ENCODE data around the gene BDKRB2.

The BDKRB2 gene

GRCh38 chr14:96270565-96271420 lies 66.2 kb downstream of the BDKRB2 start:
- TF ChIP-seq SIN3A (IDR thresholded peaks at IDR 0.05; ENCODE audit: borderline replicate concordance, insufficient read depth, low read length) (no peak), POLR2AphosphoS5 (IDR thresholded peaks at IDR 0.05; ENCODE audit: low read depth, low read length) (no peak), FOXP2 (optimal IDR thresholded peaks at IDR 0.05; ENCODE audit: borderline replicate concordance, extremely low read depth, extremely low read length, insufficient read depth) (no peak), REST (IDR thresholded peaks at IDR 0.05; ENCODE audit: insufficient read depth in 1 of 2, low read depth in 2 of 2, low read length in 2 of 2) (no peak)

GRCh38 chr14:96271421-96271762 lies 66.8 kb downstream of the BDKRB2 start:
- TF ChIP-seq TAF1 (IDR thresholded peaks at IDR 0.05; ENCODE audit: borderline replicate concordance, insufficient read depth, low read length) (no peak), POLR2AphosphoS5 (IDR thresholded peaks at IDR 0.05; ENCODE audit: low read depth, low read length) (no peak), SIN3A (IDR thresholded peaks at IDR 0.05; ENCODE audit: borderline replicate concordance, insufficient read depth, low read length) (no peak), REST (IDR thresholded peaks at IDR 0.05; ENCODE audit: insufficient read depth in 1 of 2, low read depth in 2 of 2, low read length in 2 of 2) (no peak), FOXP2 (optimal IDR thresholded peaks at IDR 0.05; ENCODE audit: borderline replicate concordance, extremely low read depth, extremely low read length, insufficient read depth) (no peak)

- TF ChIP-seq POLR2AphosphoS5 (IDR thresholded peaks at IDR 0.05; ENCODE audit: low read depth, low read length), result no peak
- TF ChIP-seq FOXP2 (optimal IDR thresholded peaks at IDR 0.05; ENCODE audit: borderline replicate concordance, extremely low read depth, extremely low read length, insufficient read depth), result no peak
- TF ChIP-seq REST (IDR thresholded peaks at IDR 0.05; ENCODE audit: insufficient read depth in 1 of 2, low read depth in 2 of 2, low read length in 2 of 2), result no peak
- no peak for TF ChIP-seq SIN3A (IDR thresholded peaks at IDR 0.05; ENCODE audit: borderline replicate concordance, insufficient read depth, low read length)
These were observed 68.3 kb downstream of the BDKRB2 start for GRCh38 chr14:96272777-96273473.

GRCh38 chr14:96273629-96274028 lies 69.0 kb downstream of the BDKRB2 start:
- TF ChIP-seq SIN3A (IDR thresholded peaks at IDR 0.05; ENCODE audit: borderline replicate concordance, insufficient read depth, low read length) (no peak), FOXP2 (optimal IDR thresholded peaks at IDR 0.05; ENCODE audit: borderline replicate concordance, extremely low read depth, extremely low read length, insufficient read depth) (no peak), REST (IDR thresholded peaks at IDR 0.05; ENCODE audit: insufficient read depth in 1 of 2, low read depth in 2 of 2, low read length in 2 of 2) (no peak), POLR2AphosphoS5 (IDR thresholded peaks at IDR 0.05; ENCODE audit: low read depth, low read length) (no peak)

Measured in PFSK-1 (cell line).